Measurements from ENCODE around the gene AK8.

- no peak for TF ChIP-seq ZBTB17 (CRISPR knock-in tag; IDR thresholded peaks at IDR 0.05)
- no peak for TF ChIP-seq RB1 (IDR thresholded peaks at IDR 0.05; ENCODE audit: low read depth)
- TF ChIP-seq KLF16 (IDR thresholded peaks at IDR 0.05) = no peak
- TF ChIP-seq, protein P1, sequence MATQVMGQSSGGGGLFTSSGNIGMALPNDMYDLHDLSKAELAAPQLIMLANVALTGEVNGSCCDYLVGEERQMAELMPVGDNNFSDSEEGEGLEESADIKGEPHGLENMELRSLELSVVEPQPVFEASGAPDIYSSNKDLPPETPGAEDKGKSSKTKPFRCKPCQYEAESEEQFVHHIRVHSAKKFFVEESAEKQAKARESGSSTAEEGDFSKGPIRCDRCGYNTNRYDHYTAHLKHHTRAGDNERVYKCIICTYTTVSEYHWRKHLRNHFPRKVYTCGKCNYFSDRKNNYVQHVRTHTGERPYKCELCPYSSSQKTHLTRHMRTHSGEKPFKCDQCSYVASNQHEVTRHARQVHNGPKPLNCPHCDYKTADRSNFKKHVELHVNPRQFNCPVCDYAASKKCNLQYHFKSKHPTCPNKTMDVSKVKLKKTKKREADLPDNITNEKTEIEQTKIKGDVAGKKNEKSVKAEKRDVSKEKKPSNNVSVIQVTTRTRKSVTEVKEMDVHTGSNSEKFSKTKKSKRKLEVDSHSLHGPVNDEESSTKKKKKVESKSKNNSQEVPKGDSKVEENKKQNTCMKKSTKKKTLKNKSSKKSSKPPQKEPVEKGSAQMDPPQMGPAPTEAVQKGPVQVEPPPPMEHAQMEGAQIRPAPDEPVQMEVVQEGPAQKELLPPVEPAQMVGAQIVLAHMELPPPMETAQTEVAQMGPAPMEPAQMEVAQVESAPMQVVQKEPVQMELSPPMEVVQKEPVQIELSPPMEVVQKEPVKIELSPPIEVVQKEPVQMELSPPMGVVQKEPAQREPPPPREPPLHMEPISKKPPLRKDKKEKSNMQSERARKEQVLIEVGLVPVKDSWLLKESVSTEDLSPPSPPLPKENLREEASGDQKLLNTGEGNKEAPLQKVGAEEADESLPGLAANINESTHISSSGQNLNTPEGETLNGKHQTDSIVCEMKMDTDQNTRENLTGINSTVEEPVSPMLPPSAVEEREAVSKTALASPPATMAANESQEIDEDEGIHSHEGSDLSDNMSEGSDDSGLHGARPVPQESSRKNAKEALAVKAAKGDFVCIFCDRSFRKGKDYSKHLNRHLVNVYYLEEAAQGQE (IDR thresholded peaks at IDR 0.05; ENCODE audit: borderline replicate concordance) = no peak
- TF ChIP-seq, protein P1 (CRISPR knock-in tag; IDR thresholded peaks at IDR 0.05; ENCODE audit: low read depth) = no peak
- no peak for TF ChIP-seq ELF4 (CRISPR knock-in tag; IDR thresholded peaks at IDR 0.05)
- no peak for TF ChIP-seq POLR2AphosphoS5 (IDR thresholded peaks at IDR 0.05; ENCODE audit: control insufficient read depth, insufficient read depth, low read depth, low read length)
- TF ChIP-seq THRAP3 (IDR thresholded peaks at IDR 0.05; ENCODE audit: borderline replicate concordance) = no peak
Measured at GRCh38 chr9:132726576-132727130, 151.4 kb downstream of the AK8 start.

All from K562 (cell line).